ENCODE measurements around the gene HVCN1.

The HVCN1 gene

DNA sequence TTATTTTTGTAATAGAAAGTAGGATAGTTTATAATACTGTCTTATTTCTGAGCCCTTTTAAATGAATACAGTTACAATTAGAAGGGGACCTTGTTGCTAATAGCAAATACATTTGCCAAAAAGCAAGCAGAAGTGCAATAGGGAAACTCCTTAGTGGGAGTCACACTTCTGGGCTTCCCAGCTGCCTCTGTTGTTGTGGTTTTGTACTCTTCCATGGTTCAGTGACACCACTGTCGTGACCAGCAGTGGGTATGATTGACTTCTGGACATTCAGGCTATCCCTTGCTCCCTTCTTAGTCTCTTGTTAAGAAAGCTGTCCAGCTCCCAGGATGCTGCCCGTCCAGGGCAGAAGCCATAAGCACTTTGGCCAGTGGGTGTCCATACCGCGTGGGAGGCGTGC, 52.4 kb downstream of the HVCN1 start:
- H3K9me3 ChIP-seq (ENCODE audit: insufficient read depth, low read length) = no peaks in the 10 kb centered on the region
- no peaks in the 10 kb centered on the region for H3K27me3 ChIP-seq (ENCODE audit: low read length)
- no peaks in the 10 kb centered on the region for H3K36me3 ChIP-seq (ENCODE audit: low read length)
- H3K79me2 ChIP-seq (ENCODE audit: insufficient read depth, low read length) = no peaks in the 10 kb centered on the region
- no peaks in the 10 kb centered on the region for H3K9me2 ChIP-seq (replicated peaks; ENCODE audit: insufficient read depth, low read length)
- H3K4me3 ChIP-seq (ENCODE audit: insufficient read depth, low read length, poor library complexity, severe bottlenecking) = no peak overlapping the region
- no peaks in the 10 kb centered on the region for H4K20me1 ChIP-seq (ENCODE audit: low read depth, low read length)
- no peak for TF ChIP-seq EZH2phosphoT487 (conservative IDR thresholded peaks at IDR 0.05; ENCODE audit: low read length)
- TF ChIP-seq, protein P1, sequence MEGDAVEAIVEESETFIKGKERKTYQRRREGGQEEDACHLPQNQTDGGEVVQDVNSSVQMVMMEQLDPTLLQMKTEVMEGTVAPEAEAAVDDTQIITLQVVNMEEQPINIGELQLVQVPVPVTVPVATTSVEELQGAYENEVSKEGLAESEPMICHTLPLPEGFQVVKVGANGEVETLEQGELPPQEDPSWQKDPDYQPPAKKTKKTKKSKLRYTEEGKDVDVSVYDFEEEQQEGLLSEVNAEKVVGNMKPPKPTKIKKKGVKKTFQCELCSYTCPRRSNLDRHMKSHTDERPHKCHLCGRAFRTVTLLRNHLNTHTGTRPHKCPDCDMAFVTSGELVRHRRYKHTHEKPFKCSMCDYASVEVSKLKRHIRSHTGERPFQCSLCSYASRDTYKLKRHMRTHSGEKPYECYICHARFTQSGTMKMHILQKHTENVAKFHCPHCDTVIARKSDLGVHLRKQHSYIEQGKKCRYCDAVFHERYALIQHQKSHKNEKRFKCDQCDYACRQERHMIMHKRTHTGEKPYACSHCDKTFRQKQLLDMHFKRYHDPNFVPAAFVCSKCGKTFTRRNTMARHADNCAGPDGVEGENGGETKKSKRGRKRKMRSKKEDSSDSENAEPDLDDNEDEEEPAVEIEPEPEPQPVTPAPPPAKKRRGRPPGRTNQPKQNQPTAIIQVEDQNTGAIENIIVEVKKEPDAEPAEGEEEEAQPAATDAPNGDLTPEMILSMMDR (IDR thresholded peaks at IDR 0.05; ENCODE audit: insufficient read depth, low read length, poor library complexity, severe bottlenecking) = no peak
- no peak overlapping the region for H3K9ac ChIP-seq (ENCODE audit: low read length)
- no peak overlapping the region for H3K27ac ChIP-seq (ENCODE audit: low read depth, low read length)
- no peak overlapping the region for H2AFZ ChIP-seq (ENCODE audit: low read depth, low read length, severe bottlenecking)
- H3F3A ChIP-seq (ENCODE audit: insufficient read depth) = peaks cover 29% of the 10 kb centered on the region; the same call in 1 of the 2 replicates
- H3K4me2 ChIP-seq (ENCODE audit: low read depth, low read length, poor library complexity, severe bottlenecking) = no peak overlapping the region

DNA sequence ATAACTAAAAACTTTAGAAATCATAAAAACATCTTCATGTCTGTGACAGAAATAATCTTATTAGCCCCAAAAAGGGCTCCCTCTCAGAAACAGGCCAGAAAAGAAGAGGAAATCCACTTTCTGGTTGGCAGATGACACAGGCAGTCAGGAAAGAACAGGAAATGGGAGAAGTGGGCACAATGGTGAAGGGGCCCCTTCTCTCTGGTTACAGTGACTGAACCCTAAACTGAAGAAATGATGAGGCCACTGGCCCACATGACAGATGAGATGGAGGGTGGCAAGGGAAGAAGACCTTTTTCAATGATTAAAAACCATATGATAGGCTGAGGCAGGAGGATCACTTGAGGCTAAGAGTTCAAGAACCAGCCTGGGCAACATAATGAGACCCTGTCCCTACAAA, 53.9 kb downstream of the HVCN1 start:
- Histone ChIP-seq H3K36me3 (ENCODE audit: low read length) (no peaks in the 10 kb centered on the region), H3K9me2 (replicated peaks; ENCODE audit: insufficient read depth, low read length) (no peaks in the 10 kb centered on the region), H3K4me2 (ENCODE audit: low read depth, low read length, poor library complexity, severe bottlenecking) (peak overlapping the region; percentile 55), H3F3A (ENCODE audit: insufficient read depth) (peaks cover 32% of the 10 kb centered on the region; the same call in 1 of the 2 replicates), H4K20me1 (ENCODE audit: low read depth, low read length) (no peaks in the 10 kb centered on the region), H2AFZ (ENCODE audit: low read depth, low read length, severe bottlenecking) (no peak overlapping the region), H3K79me2 (ENCODE audit: insufficient read depth, low read length) (no peaks in the 10 kb centered on the region), H3K27me3 (ENCODE audit: low read length) (no peaks in the 10 kb centered on the region), H3K27ac (ENCODE audit: low read depth, low read length) (peak overlapping the region; percentile 73), H3K9ac (ENCODE audit: low read length) (peak overlapping the region; percentile 32; the same call in 1 of the 2 replicates), H3K9me3 (ENCODE audit: insufficient read depth, low read length) (no peaks in the 10 kb centered on the region), H3K4me3 (ENCODE audit: insufficient read depth, low read length, poor library complexity, severe bottlenecking) (peak overlapping the region; percentile 23)
- TF ChIP-seq, protein P1 (IDR thresholded peaks at IDR 0.05; ENCODE audit: insufficient read depth, low read length, poor library complexity, severe bottlenecking) = no peak
- TF ChIP-seq EZH2phosphoT487 (conservative IDR thresholded peaks at IDR 0.05; ENCODE audit: low read length) = no peak

DNA sequence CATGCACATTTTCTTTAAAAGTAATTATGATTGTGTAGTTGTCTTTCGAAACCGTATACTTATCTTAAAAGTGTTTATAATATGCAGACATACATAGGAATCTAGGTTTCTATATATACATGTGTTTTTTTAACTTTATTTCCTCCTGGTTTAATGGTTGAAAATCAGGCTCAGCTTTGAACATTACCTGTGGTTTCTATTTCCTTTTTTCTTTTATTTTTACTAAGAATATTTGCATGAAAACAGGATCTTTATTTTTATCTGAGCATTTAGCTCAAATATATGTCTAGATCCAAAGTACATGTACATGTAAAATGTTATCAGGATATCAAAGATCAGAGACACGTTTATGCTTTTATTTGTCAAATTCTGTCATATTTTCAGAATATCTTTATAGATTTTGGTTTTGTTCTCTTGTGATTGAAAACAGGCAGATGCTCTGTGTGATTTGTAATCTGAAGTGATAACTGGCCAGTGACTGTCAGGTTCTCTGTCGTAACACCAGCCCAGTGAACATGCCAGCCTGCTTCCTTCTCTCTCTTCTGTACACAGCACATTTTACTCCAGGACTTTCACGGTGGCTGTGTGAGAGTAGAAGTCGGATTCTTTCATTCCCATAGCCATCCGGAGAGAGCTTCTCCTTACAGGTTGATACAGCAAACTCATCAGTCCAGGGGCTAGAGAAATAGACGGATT, 61.3 kb downstream of the HVCN1 start:
- H2AFZ ChIP-seq (ENCODE audit: low read depth, low read length, severe bottlenecking) = peak overlapping the region; percentile 58
- TF ChIP-seq, protein P1 (IDR thresholded peaks at IDR 0.05; ENCODE audit: insufficient read depth, low read length, poor library complexity, severe bottlenecking) = no peak
- TF ChIP-seq EZH2phosphoT487 (conservative IDR thresholded peaks at IDR 0.05; ENCODE audit: low read length) = no peak
- H3F3A ChIP-seq (ENCODE audit: insufficient read depth) = peaks cover 61% of the 10 kb centered on the region
- H4K20me1 ChIP-seq (ENCODE audit: low read depth, low read length) = no peaks in the 10 kb centered on the region
- no peaks in the 10 kb centered on the region for H3K27me3 ChIP-seq (ENCODE audit: low read length)
- no peaks in the 10 kb centered on the region for H3K9me3 ChIP-seq (ENCODE audit: insufficient read depth, low read length)
- H3K9me2 ChIP-seq (replicated peaks; ENCODE audit: insufficient read depth, low read length) = no peaks in the 10 kb centered on the region
- H3K4me2 ChIP-seq (ENCODE audit: low read depth, low read length, poor library complexity, severe bottlenecking) = peak overlapping the region; percentile 86
- peak overlapping the region; percentile 62 for H3K9ac ChIP-seq (ENCODE audit: low read length)
- H3K4me3 ChIP-seq (ENCODE audit: insufficient read depth, low read length, poor library complexity, severe bottlenecking) = peak overlapping the region; percentile 50
- peak overlapping the region; percentile 90 for H3K27ac ChIP-seq (ENCODE audit: low read depth, low read length)
- no peaks in the 10 kb centered on the region for H3K36me3 ChIP-seq (ENCODE audit: low read length)
- no peaks in the 10 kb centered on the region for H3K79me2 ChIP-seq (ENCODE audit: insufficient read depth, low read length)
